Measurements from ENCODE around the gene TLE6. TPM values are rescaled to one million over a fixed set of nuclear protein-coding genes. Genes with fewer than 3 reads are reported as not detected.
"Not testable (repeated sequence)": the region's sequence is repeated elsewhere in the genome, so short reads cannot be mapped to it uniquely, and the experiment has no call there.

Gene TLE6
- total RNA-seq, 1 donor from 2014 or later: 0.90 TPM

DNA sequence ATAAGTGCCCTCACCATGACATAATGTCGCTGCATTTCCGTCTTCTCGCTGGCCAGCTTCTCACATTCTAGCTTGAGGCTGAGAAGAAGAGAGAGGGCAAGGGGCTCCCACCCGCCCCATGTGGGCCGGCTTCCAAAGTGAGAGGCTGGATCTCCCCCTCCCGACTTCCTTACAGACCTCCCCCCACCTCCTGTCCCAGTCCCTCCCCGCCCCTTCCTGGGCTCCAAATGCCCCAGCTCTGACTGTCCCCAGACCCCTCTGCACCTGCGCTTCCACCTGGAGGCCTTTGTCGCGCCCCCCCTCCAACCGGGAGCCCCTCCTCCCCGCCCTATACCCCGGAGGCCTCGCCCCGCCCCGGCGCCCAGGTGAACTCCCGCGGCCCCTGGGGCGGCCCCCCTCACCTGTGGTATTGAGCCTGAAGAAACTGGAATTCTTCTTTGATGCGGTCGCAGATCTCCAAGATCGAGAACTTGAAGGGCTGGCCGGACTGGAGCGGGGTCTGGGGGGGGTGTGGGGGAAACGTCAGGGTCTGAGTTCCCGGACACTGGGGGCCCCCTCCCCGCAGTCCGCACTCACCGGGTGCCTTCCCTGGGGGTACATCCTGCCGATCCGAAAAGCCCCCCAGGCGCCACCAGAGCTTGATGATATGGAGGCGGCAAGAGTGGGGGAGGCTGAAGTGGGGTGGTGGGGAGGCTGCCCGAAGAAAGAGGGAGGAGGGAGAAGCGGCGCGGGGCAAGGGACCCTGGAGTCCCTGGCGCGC lies 51.1 kb downstream of the TLE6 start:
- peak in 1 of 2 donors; percentile 17 for DNase-seq (ENCODE audit: low read depth in 2 of 2)

DNA sequence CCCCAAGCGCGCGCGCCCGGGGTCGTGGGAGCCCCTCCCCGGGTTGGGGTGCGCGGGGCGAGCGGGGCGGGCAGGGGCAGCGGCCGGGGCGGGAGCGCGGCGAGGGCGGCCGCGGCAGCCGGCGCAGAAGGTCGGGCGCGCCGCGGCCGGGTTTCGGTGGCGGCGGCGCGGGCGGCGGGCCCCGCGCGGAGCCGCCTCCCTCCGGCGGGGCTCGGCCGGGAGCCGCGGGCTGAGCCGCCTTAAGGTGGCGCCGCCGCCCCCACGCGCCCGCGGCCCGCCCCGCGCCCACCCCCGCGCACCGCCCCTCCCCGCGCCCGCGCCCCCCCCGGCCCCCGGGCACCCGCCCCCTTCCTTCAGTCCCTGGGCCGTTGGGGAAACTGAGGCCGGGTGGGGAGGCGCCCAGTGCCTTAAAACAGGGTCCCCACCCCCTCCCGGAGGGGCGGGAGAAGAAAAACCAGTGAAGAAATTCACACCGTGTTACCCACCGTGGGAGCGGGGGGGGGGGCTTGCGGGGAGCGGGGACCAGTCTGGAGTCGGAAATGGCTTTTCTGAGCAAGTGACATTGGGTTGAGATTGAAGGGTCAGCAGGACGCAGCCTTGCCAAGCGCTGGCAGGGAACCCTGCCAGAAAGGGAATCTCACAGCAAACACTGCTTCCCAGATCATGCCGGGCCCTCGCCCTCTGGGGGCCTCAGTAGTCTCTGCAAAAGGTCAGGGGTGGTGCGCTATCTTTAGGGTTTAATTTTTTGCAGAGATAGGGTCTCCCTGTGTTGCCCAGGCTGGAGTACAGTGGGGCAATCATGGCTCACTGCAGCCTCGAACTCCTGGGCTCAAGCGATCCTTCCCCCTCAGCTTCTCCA lies 51.9 kb downstream of the TLE6 start, which contains the start of gene TLE2:
Gene TLE2, minus strand, starts transcription at position 216 of the 859 bp plus-strand sequence. CDS start 376 bp downstream, outside the sequence.
- peak in 1 of 2 donors; percentile 24 for DNase-seq (ENCODE audit: low read depth in 2 of 2)

DNA sequence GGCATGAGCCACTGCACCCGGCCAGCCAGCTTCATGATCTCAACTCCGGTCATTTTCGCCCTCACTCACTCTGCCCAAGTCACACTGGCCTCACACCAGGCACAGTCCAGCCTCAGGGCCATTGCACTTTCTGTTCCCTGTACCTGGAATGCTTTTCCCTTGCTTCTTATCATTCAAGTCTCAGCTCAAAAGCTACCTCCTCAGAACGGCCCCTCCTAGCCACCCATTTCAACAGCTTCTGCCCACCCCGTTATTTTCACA lies 54.2 kb downstream of the TLE6 start:
- DNase-seq (ENCODE audit: low read depth in 2 of 2): no peak

DNA sequence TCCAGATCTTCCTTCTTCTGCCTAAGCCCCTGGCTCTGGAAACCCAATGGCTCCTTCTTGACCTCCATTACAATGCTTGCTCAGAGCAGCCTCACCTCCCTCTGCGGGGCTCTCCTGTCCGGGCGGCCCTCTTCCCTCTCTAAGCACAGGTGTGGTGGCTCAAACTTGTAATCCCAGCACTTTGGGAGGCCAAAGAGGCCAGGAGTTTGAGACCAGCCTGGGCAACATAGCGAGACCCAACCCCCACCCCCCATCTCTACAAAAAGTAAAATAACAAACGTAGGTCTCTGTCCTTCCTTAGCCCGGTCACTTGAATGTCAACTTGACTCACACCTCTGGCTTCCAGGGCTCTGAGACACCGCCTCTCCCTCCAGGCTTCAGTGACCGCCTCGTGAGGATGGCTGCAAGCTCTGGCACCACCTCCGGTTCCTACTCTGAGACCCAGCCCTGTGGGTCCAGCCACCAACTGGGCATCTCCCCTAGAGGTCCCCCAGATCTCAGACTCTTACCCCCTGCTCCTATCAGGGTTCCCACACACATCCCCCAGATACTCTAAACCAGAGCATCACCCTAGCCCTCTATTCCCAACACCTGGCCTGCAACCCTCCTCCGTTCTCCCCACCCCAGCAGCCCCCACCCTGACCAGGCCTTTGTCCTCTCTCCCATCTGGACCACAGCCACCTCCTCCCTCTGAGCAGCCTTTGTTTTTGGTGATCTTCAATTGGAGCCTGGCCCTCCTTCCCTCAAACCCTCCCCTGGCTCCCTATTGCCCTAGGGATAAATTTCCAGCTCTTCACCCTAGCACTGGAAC lies 56.4 kb downstream of the TLE6 start:
- no peak for DNase-seq (ENCODE audit: low read depth in 2 of 2)

DNA sequence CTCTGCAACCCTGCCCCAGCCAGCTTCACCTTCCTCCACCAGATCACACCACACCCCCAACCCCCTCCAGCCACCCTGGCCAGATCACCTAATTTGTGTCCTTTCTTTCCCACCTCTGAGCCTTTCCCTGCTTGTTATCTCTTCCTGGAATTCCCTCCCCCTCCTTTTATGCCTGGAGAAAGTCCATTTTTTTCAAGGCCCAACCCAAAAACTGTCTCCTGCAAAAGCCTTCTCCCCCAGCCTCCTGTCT lies 57.0 kb downstream of the TLE6 start:
- DNase-seq (ENCODE audit: low read depth in 2 of 2): no peak

DNA sequence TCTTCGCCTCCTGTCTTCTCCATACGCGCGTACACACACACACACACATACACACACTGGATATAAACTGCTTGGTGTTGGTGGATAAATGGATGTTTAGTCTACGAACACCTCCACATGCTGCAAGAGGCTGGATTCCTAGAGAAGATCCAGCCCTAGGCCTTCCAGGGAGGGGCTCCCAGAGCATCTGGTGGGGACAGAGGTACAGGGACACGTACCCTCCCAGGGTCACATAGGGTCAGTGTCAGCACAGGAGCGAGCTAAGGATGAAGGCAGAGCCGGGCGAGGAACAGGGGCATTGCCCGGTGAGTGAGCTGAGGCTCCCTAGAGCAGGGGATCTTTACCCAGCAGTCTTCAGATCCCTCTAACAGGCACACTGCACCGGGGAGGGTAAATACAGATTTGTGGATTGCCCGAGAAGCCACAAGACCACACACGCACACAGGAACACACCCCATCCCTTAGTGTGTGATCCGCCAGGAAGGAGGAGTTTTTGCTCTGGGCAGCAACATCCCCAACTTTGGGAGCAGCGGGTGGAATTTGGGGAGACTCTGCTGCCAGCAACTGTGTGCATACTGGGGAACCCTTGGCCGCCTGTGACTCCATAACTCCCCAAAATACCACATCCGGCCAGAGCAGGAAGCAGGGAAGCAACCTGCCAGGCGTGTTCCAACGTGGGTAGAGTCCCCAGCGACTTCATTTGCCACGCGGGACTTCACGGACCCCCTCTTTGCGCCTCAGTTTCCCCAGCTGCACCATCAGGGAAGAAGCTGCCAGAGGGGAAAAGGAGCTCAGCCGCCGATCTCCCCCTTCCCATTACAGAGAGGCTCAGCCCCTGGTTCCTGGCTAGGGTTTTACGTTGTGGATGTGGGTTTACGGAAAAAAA lies 57.5 kb downstream of the TLE6 start:
- DNase-seq (ENCODE audit: low read depth in 2 of 2): no peak

DNA sequence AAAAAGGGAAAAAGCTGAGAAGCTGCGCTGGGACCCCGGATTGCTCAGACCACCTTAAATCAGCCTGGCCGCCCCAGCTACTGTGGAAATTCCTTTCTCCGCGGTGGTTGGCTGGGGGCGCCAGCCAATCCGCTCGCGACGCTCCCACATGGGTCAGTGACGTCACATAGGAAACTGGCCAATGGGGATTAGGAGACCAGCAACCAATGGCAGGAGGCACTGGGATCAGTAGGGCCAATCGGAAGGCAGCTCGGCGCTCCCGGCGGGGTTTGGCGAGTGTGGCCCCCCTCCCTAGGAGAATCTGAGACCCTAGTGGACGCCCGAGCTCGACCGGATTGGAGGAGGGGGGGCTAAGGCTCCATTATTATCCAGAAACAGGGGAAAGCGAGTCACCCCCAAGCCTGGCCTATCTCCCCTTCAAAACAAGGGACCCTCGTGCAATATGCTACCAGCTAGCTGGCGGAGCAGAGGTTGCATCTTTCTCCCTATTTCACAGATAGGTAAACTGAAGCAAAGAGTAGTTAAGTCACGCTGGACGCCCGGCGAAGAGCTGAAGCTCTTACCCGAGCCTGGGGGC lies 58.3 kb downstream of the TLE6 start:
- DNase-seq (ENCODE audit: low read depth in 2 of 2): peak; percentile 99 to 100

DNA sequence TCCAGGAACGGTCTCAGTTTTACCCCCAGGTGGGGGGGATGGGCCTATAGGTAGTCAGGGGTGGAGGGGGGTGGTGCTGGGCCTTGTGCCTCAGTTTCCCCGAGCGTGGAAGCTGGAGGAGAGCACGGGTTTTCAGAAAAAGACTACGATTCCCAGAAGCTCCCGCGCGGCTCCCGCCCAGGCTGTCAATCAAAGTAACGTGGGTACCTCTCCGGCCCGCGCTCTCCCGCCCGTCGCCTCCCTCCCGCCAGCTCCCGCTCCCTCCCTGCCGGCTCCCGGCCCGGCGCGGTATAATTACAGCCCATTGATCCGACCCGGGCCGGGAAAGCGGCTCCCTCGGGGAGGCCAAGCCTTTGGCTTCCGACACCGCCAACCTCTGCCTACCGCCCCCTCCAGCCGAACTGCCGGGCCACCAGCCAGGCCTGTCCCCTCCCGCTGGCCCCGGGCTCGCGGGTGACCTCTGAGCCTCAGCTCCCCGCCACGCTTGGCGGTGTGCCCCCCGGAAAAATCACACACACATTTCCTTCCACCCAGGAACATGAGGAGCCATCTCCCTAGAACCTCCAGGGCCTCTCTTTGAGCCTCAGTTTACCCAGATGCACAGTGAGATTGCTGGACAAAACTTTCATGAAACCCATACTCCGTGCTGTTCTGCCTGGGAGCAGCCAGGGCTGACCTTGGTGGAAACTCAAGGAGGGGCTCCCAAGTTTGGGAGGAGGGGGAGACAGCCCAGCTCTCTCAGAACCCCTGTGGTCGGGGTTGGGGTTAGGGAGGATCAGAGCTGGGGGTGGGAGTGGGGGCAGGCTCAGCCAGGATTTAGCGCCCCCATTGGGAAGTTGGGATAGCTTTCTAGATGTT lies 59.0 kb downstream of the TLE6 start:
- peak; percentile 83 to 93 for DNase-seq (ENCODE audit: low read depth in 2 of 2)

DNA sequence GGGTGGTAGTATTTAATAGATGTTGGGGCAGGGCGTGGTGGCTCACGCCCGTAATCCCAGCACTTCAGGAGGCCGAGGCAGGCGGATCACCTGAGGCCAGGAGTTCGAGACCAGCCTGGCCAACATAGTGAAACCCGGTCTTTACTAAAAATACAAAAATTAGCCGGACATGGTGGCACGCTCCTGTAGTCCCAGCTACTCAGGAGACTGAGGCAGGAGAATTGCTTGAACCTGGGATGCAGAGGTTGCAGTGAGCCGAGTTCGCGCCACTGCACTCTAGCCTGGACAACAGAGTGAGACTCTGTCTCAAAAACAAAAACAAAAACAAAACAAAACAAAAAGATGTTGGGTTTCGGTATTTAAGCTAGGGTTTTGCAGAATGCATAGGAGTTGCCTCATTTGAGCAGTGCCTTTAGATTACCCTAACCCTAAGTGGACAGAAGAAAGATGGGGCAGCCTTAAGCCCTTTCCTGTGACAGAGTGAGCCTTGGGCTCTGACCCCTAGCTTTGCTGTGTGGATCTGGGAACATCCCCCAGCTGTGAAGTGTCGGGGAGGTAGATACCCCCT lies 59.7 kb downstream of the TLE6 start:
- DNase-seq (ENCODE audit: low read depth in 2 of 2): not testable (repeated sequence)

DNA sequence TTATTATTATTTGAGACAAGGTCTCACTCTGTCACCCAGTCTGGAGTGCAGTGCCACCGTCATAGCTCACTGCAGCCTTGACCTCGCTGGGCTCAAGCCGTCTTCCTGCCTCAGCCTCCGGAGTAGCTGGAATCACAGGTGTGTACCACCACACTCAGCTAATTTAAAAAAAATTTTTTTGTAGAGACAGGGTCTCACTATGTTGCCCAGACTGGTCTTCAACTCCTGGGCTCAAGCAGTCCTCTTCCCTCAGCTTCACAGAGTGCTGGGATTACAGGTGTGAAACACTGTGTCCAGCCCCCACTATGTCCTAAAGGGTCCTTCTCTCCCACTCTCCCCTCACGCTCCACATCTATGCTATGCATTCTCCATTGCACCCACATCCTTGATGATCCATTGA lies 60.9 kb downstream of the TLE6 start:
- DNase-seq (ENCODE audit: low read depth in 2 of 2): no peak

DNA sequence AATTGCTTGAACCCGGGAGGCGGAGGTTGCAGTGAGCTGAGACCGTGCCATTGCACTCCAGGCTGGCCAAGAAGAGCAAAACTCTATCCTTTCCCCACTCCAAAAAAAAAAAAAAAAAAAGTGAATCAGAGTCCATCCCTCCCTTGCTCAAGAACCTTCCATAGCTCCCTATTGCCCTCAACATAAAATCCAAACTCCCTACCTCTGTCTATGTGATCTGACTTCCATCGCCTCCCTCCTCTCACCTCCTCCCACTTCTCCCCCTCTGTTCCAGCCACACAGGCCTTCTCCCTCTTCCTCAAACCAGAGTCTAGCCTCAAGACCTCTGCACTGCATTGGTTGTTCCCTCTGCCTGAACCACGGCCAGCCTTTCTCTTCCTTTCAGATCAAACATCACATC lies 61.8 kb downstream of the TLE6 start:
- DNase-seq (ENCODE audit: low read depth in 2 of 2): no peak

DNA sequence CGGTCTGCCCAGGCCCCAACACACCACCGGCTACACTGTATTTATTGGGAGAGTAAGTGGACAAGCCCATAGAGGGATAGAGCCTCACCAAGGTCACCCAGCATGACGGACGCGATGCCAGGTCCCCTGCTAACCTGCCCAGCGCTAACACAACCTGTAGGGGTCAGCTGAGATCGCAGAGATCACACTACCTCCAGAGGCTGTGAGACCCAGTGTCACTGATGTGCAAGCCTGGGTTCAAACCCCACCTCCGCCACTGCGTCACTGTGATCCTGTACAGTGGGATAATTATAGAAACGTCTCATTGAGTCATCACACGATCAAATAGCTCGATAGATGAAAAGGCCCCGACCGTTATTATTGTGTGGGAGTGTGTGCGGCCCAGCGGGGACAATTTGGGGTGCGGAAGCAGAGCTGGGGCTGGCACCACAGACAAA lies 62.3 kb downstream of the TLE6 start:
- no peak for DNase-seq (ENCODE audit: low read depth in 2 of 2)

DNA sequence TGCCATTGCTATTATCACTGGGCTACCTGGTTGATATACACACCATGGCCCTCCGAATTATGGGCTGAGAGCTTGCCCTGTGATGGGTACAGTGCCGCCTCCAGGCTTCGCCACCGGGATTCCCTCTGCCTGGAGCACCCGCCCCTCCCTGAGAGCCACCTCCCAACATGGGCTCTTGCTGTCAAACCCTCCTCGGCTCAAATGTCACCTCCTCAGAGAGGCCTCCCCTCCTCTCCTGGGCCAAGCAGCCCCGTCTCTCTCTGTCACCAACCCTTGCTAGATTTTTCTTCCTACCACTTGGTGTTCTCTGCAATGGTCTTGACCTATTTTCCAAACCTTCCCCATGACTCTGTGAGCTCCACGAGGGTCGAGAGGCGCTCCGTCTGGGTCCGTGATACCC lies 64.0 kb downstream of the TLE6 start:
- no peak for DNase-seq (ENCODE audit: low read depth in 2 of 2)

DNA sequence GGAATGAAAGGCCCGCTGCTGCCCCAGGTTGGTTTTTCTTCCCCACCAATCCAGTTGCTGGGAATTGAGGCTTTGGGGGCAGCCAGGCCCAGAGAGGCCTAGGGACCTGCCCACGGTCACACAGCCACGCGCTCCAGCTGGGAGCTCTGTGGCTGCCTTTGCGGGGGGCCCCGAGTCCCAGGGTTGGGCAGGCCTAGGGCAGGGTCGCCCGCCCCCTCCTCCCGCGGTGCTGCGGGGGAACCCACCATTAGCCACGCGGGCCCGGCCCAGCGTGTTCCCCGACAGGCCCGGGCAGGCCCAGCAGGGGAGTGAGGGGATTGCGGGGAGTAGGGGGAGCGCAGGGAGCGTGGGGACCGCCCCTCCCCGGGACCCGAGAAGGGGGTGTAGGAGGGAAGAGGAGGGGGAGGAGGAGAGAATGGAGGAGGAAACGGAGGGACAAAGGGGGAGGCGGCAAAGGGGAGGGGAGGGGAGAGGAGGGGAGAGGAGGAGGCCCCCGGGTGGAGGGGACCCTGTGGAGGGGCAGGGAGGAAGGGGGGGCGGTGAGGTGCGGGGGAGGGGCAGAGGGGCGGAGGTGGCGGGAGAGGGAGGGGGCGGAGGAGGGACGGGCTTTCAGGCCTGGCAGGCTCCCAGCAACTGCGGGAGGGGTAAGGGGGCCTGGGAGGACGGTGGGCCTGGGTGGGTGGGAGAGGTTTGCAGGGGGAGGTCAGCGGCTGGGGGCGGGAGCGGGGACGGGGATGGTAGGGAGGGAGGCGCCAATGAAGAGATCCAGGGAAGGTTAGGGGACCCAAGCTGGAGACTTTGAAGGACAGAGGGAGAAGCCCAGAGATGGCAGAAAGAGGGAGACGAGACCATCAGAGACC lies 64.6 kb downstream of the TLE6 start:
- DNase-seq (ENCODE audit: low read depth in 2 of 2): no peak

DNA sequence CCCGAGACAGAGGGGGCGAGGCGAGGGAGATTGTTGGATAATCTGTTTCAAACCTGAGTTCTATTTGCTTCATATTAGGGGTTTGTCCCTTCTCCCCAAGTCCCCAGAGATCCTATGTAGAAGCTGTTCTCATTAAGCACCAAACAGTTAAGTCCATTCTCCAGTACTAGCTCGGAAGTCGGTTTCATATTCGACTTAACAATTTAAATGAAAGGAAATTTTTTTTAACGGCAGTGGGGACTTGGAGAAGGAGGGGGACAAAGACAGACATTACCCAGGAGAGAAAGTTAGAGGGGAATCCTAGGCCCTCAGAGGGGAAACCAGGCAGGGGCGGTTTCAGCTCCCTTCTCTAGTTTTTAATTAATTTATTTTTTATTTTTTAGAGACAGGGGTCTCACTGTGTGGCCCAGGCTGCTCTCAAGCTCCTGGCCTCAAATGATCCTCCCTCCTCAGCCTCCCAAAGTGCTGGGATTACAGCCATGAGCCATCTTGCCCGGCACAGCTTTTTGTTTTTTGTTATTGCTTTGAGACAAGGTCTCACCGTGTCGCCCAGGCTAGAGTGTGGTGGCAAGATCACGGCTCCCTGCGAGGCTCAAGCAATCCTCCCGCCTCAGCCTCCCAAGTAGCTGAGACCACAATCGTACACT lies 65.4 kb downstream of the TLE6 start:
- DNase-seq (ENCODE audit: low read depth in 2 of 2): no peak

Measured in dermis microvascular lymphatic vessel endothelial cell (primary cell).